ENCODE results near the gene SUGP1.

GRCh38 chr19:19356500-19356899 is 36.2 kb upstream of the SUGP1 start:
- no peak for TF ChIP-seq CTCF (IDR thresholded peaks at IDR 0.05; ENCODE audit: low read depth, low read length, poor library complexity, severe bottlenecking)
- no peak for TF ChIP-seq EZH2phosphoT487 (IDR thresholded peaks at IDR 0.05; ENCODE audit: borderline replicate concordance, low read length)

All from DOHH2 (cell line).